ENCODE data around the gene MAML3.

DNA sequence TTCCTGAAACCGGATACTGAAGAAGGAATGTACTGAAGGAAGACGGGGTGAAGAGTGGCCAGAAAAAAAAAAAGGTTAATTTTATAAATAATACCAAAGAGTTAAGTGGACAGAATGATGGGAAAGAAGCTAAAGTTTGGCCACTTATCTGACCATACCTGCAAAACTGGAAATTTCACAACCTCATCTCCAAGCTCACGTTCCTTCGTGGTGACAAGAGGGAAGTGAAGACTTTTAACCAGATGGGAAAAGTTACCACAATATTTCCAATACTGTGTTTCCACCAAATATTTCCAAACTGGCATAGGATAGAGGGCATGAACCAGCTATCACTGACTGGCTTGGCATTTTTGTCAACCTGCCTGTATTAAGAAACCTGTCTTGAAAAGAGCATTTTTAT is 56.4 kb downstream of the MAML3 start:
- TF ChIP-seq, protein P1, sequence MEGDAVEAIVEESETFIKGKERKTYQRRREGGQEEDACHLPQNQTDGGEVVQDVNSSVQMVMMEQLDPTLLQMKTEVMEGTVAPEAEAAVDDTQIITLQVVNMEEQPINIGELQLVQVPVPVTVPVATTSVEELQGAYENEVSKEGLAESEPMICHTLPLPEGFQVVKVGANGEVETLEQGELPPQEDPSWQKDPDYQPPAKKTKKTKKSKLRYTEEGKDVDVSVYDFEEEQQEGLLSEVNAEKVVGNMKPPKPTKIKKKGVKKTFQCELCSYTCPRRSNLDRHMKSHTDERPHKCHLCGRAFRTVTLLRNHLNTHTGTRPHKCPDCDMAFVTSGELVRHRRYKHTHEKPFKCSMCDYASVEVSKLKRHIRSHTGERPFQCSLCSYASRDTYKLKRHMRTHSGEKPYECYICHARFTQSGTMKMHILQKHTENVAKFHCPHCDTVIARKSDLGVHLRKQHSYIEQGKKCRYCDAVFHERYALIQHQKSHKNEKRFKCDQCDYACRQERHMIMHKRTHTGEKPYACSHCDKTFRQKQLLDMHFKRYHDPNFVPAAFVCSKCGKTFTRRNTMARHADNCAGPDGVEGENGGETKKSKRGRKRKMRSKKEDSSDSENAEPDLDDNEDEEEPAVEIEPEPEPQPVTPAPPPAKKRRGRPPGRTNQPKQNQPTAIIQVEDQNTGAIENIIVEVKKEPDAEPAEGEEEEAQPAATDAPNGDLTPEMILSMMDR (IDR thresholded peaks at IDR 0.05), result no peak
- TF ChIP-seq POLR2A (IDR thresholded peaks at IDR 0.05), result no peak

Data from lower leg skin (tissue), 3 donors.